HepG2 (cell line): Measurements from ENCODE around the gene MRPL10. TPM values are rescaled to one million over a fixed set of nuclear protein-coding genes. Genes with fewer than 3 reads are reported as not detected.

Experiments
- ARID4A ChIP-seq: sonication (generic); formaldehyde crosslinking; IDR thresholded peaks from 2 replicates; pipeline ENCODE4 v1.5.0; 2020; ENCODE audit warnings: mild to moderate bottlenecking, missing genetic modification reagents, borderline replicate concordance
- GATA4 ChIP-seq: sonication (generic); IDR thresholded peaks from 2 replicates; pipeline ENCODE4 v1.6.1; 2016; ENCODE audit warnings: antibody characterized with exemption, low read depth, borderline replicate concordance
- HINFP ChIP-seq: sonication (generic); formaldehyde crosslinking; IDR thresholded peaks from 2 replicates; pipeline ENCODE4 v1.4.0; 2020; ENCODE audit warnings: low read depth, mild to moderate bottlenecking, missing genetic modification reagents
- HMG20A ChIP-seq: IDR thresholded peaks from 2 replicates; pipeline ENCODE4 v1.6.1; 2016; ENCODE audit warnings: borderline replicate concordance
- HNRNPL ChIP-seq: fragments of 200-400 bp; formaldehyde crosslinking; IDR thresholded peaks from 2 replicates; pipeline ENCODE4 v1.6.1; 2017; ENCODE audit warnings: mild to moderate bottlenecking, low read depth, low read length
- KMT2A ChIP-seq: sonication (generic); formaldehyde crosslinking; IDR thresholded peaks from 2 replicates; pipeline ENCODE4 v1.4.0; 2020; ENCODE audit warnings: missing genetic modification reagents
- KMT2B ChIP-seq: IDR thresholded peaks from 2 replicates; pipeline ENCODE4 v1.6.1; 2016; ENCODE audit warnings: missing genetic modification reagents, missing compliant biosample characterization
- NPAS2 ChIP-seq: sonication (generic); formaldehyde crosslinking; IDR thresholded peaks from 2 replicates; pipeline ENCODE4 v1.8.0; 2022; ENCODE audit warnings: mild to moderate bottlenecking, missing genetic modification reagents, borderline replicate concordance
- PHF20 ChIP-seq: sonication (generic); formaldehyde crosslinking; IDR thresholded peaks from 2 replicates; pipeline ENCODE4 v1.5.0; 2020; ENCODE audit warnings: mild to moderate bottlenecking, missing genetic modification reagents
- TFAP4 ChIP-seq: sonication (generic); IDR thresholded peaks from 2 replicates; pipeline ENCODE4 v1.6.1; 2016; ENCODE audit warnings: low read depth, borderline replicate concordance
- ZFP1 ChIP-seq: IDR thresholded peaks from 2 replicates; pipeline ENCODE4 v1.6.1; 2016
- ZFP90 ChIP-seq: sonication (generic); formaldehyde crosslinking; IDR thresholded peaks from 2 replicates; pipeline ENCODE4 v1.8.0; 2022; ENCODE audit warnings: missing genetic modification reagents, mild to moderate bottlenecking, inconsistent platforms, borderline replicate concordance
- ZNF496 ChIP-seq: sonication (generic); formaldehyde crosslinking; IDR thresholded peaks from 2 replicates; pipeline ENCODE4 v1.8.1; 2023; ENCODE audit warnings: mild to moderate bottlenecking, moderate library complexity, missing genetic modification reagents; ENCODE audit not compliant: insufficient replicate concordance
- ZNF816 ChIP-seq: sonication (generic); formaldehyde crosslinking; IDR thresholded peaks from 2 replicates; pipeline ENCODE4 v1.8.0; 2022; ENCODE audit warnings: missing genetic modification reagents, mild to moderate bottlenecking, borderline replicate concordance
- polyA plus RNA-seq, 8 experiments: library from polyadenylated mRNA; depleted of rRNA in 3 of 8; stranded (reverse) in 7 of 8; unstranded in 1 of 8; fragments of >200 nt; fragmentation: Illumina TruSeq in 4 of 8; extraction: Trizol in 4 of 8; gene quantifications; 2 replicates each; pipeline versions ENCODE4 v1.2.1 to v1.2.3, GENCODE V29; 2011 to 2016; ENCODE audit warnings: low read depth in 4 of 8, missing spikeins in 1 of 8, mixed read lengths in 1 of 8; ENCODE audit not compliant: insufficient read depth in 1 of 8
- total RNA-seq, 5 experiments: library from RNA; depleted of rRNA; stranded (reverse); fragments of >200 nt; fragmentation: Illumina TruSeq; extraction: Trizol; gene quantifications; 2 replicates each; pipeline ENCODE4 v1.2.3, GENCODE V29; 2016; ENCODE audit warnings: low read depth in 1 of 5
- TF ChIP-seq, protein P1 (sequence below): IDR thresholded peaks from 2 replicates; pipeline ENCODE4 v1.6.1; 2016; ENCODE audit warnings: low read depth, control low read depth
- TF ChIP-seq, protein P2 (sequence below): sonication (generic); formaldehyde crosslinking; IDR thresholded peaks from 2 replicates; pipeline ENCODE4 v1.5.1; 2020; ENCODE audit warnings: missing genetic modification reagents, mild to moderate bottlenecking, borderline replicate concordance

MRPL10 gene
- total and polyA plus RNA-seq, 2 of the 13 experiments (the other 11 are each of a cell fraction or from before 2014, with no cell fraction given), result 56.7 to 149 TPM

- peak; percentile 73; the same call in 1 of the 2 replicates for TF ChIP-seq HINFP
- TF ChIP-seq GATA4, result 0 out of 2 replicates have a peak, but pooled peaks have one; percentile 39
- TF ChIP-seq, protein P1, sequence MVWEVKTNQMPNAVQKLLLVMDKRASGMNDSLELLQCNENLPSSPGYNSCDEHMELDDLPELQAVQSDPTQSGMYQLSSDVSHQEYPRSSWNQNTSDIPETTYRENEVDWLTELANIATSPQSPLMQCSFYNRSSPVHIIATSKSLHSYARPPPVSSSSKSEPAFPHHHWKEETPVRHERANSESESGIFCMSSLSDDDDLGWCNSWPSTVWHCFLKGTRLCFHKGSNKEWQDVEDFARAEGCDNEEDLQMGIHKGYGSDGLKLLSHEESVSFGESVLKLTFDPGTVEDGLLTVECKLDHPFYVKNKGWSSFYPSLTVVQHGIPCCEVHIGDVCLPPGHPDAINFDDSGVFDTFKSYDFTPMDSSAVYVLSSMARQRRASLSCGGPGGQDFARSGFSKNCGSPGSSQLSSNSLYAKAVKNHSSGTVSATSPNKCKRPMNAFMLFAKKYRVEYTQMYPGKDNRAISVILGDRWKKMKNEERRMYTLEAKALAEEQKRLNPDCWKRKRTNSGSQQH (CRISPR knock-in tag), result peak; percentile 71; the same call in 1 of the 2 replicates
- no peak for TF ChIP-seq HNRNPL
- 0 out of 2 replicates have a peak, but pooled peaks have one; percentile 30 for TF ChIP-seq KMT2A (CRISPR knock-in tag)
- 0 out of 2 replicates have a peak, but pooled peaks have one; percentile 51 for TF ChIP-seq ZNF816
- peak; percentile 75 for TF ChIP-seq KMT2B (CRISPR knock-in tag)
- TF ChIP-seq TFAP4, result peak; percentile 79; the same call in 1 of the 2 replicates
- no peak for TF ChIP-seq ZFP90 (CRISPR knock-in tag)
- TF ChIP-seq, protein P2, sequence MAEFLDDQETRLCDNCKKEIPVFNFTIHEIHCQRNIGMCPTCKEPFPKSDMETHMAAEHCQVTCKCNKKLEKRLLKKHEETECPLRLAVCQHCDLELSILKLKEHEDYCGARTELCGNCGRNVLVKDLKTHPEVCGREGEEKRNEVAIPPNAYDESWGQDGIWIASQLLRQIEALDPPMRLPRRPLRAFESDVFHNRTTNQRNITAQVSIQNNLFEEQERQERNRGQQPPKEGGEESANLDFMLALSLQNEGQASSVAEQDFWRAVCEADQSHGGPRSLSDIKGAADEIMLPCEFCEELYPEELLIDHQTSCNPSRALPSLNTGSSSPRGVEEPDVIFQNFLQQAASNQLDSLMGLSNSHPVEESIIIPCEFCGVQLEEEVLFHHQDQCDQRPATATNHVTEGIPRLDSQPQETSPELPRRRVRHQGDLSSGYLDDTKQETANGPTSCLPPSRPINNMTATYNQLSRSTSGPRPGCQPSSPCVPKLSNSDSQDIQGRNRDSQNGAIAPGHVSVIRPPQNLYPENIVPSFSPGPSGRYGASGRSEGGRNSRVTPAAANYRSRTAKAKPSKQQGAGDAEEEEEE, result peak; percentile 24; the same call in 1 of the 2 replicates
- TF ChIP-seq HMG20A, result no peak
- TF ChIP-seq ARID4A (CRISPR knock-in tag), result peak; percentile 97
- no peak; the same call in 1 of the 2 replicates for TF ChIP-seq ZFP1 (CRISPR knock-in tag)
- no peak for TF ChIP-seq ZNF496 (CRISPR knock-in tag)
- no peak for TF ChIP-seq NPAS2 (CRISPR knock-in tag)
- peak; percentile 95 for TF ChIP-seq PHF20 (CRISPR knock-in tag)
Observed at GRCh38 chr17:47821424-47822391, 9.6 kb downstream of the MRPL10 start, which contains the start of gene OSBPL7 (continued).
